GM12865 (cell line): ENCODE data around the gene PDK3.
A peak's percentile ranks its signal among the peaks of the same experiment; 100 is the strongest.

Experiments
- DNase-seq: peaks from one replicate; pipeline ENCODE4 v3.0.0; 2010; ENCODE audit warnings: low read depth
- H3K4me3 ChIP-seq: 2 replicates; pipeline ENCODE4 v1.5.1; 2011; ENCODE audit warnings: mild to moderate bottlenecking, low read depth, low read length, control low read depth
- CTCF ChIP-seq: IDR thresholded peaks from 2 replicates; pipeline ENCODE4 v1.5.1; 2011; ENCODE audit warnings: low read length, control low read depth, low read depth, inconsistent platforms; ENCODE audit not compliant: insufficient read depth; ENCODE audit errors: missing control alignments

The PDK3 gene

GRCh38 chrX:24498181-24498580 is 33.1 kb downstream of the PDK3 start:
- no peak overlapping the region for H3K4me3 ChIP-seq
- peak; percentile 52 for DNase-seq
- peak; percentile 25 for TF ChIP-seq CTCF

GRCh38 chrX:24498975-24499374 is 33.9 kb downstream of the PDK3 start:
- peak; percentile 52 for DNase-seq

DNA sequence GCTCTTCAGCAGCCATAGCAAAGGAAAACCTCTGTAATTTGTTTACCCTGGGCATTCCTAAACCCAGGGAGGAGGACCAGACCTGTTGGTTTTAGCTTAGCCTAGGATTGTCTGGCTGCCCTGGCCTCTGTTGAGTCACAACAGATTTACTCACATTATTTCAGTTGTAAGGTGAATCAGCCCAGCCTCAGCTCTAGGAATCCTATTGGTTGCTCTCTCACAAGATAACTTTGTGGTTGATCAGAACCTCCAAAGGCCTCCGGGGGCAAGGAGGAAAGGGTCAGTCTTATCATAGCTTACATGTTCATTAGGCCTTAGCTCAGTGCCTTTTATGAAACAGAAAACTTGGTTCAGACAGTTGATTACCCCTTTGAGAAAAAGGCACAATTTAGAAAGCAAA is 41.0 kb downstream of the PDK3 start:
- TF ChIP-seq CTCF, result no peak
- no peak overlapping the region for H3K4me3 ChIP-seq
- DNase-seq, result peak; percentile 41

More at GRCh38 chrX:24498975-24499374, 33.9 kb downstream of the PDK3 start:
- H3K4me3 ChIP-seq, result no peak overlapping the region
- peak; percentile 27 for TF ChIP-seq CTCF

DNA sequence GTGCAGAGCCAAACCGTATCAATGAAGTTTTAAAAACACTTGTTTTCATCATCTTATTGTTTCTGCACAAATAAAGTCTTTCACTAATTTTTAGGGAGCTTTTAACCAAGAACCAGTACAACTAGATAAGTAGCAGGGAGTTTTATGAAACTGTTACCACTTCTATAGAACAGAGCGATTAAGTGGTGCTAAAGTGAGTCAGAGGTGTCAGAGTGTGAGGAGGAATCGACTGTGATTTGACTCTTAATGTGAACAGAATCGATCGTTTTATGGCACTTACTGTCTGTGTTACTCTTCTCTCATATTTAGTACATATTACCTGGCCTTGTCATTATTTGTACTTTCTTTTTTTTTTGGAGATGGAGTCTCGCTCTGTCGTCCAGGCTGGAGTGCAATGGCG is 43.3 kb downstream of the PDK3 start:
- no peak for TF ChIP-seq CTCF
- no peak for DNase-seq

DNA sequence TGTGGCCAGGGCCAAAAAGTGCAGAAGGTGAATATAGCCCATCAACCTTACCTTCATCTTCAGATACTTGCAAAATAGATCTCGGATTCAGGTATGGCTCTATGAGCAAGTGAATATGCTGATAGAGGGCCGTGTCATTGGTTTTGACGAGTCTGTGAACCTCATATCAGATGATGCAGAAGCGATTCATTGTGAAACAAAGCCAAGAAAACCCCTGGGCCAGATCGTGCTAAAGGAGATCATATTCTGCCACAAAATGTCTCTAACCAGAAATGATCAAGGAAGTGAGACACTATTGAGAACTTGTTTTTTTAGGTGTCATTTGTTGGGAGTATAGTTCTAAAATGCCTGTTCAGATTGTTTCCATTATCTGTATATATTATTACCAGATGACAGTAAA is 48.3 kb downstream of the PDK3 start:
- TF ChIP-seq CTCF, result no peak
- DNase-seq, result peak; percentile 76
- H3K4me3 ChIP-seq, result no peak overlapping the region

More for the DNA sequence above, 43.3 kb downstream of the PDK3 start:
- no peak overlapping the region for H3K4me3 ChIP-seq

- DNase-seq, result no peak
- TF ChIP-seq CTCF, result no peak
- H3K4me3 ChIP-seq, result no peak overlapping the region
Measured at GRCh38 chrX:24515447-24515846, 50.4 kb downstream of the PDK3 start.

- no peak overlapping the region for H3K4me3 ChIP-seq
- TF ChIP-seq CTCF, result no peak
- no peak for DNase-seq
Measured at GRCh38 chrX:24520472-24520871, 55.4 kb downstream of the PDK3 start.
